Mesendoderm (in vitro differentiated cells): ENCODE data around the gene TOMT. TPM values are rescaled to one million over a fixed set of nuclear protein-coding genes. Genes with fewer than 3 reads are reported as not detected.

ENCODE experiments used
- DNase-seq: peaks from one replicate; pipeline ENCODE4 v3.0.0; 2013
- H2AK5ac ChIP-seq: 2 replicates; pipeline ENCODE4 v1.6.1; 2013; ENCODE audit warnings: low read length, inconsistent platforms
- H2BK120ac ChIP-seq: 2 replicates; pipeline ENCODE4 v1.6.1; 2013; ENCODE audit warnings: low read depth, mild to moderate bottlenecking, low read length, moderate library complexity, mixed read lengths
- H2BK15ac ChIP-seq: replicated peaks from 2 replicates; pipeline ENCODE4 v1.6.1; 2013; ENCODE audit warnings: low read depth, mild to moderate bottlenecking, moderate library complexity
- H2BK5ac ChIP-seq: 2 replicates; pipeline ENCODE4 v1.6.1; 2013; ENCODE audit warnings: low read length, inconsistent platforms
- H3K18ac ChIP-seq: 2 replicates; pipeline ENCODE4 v1.6.1; 2013; ENCODE audit warnings: mild to moderate bottlenecking, low read length, mixed read lengths
- H3K23ac ChIP-seq: one replicate; pipeline ENCODE4 v1.6.1; 2013; ENCODE audit warnings: low read length
- H3K27ac ChIP-seq: 2 replicates; pipeline ENCODE4 v1.5.1; 2013; ENCODE audit warnings: low read depth, mild to moderate bottlenecking, inconsistent platforms, low read length, moderate library complexity
- H3K27me3 ChIP-seq: 2 replicates; pipeline ENCODE4 v1.6.1; 2013; ENCODE audit warnings: low read length, control low read depth, mild to moderate bottlenecking, inconsistent platforms; ENCODE audit not compliant: insufficient read depth, poor library complexity
- H3K36me3 ChIP-seq: 2 replicates; pipeline ENCODE4 v1.6.1; 2013; ENCODE audit warnings: low read length, inconsistent platforms; ENCODE audit not compliant: control insufficient read depth, insufficient read depth
- H3K4ac ChIP-seq: one replicate; pipeline ENCODE4 v1.6.1; 2013; ENCODE audit warnings: low read depth, mild to moderate bottlenecking, low read length, moderate library complexity
- H3K4me1 ChIP-seq: 2 replicates; pipeline ENCODE4 v1.6.1; 2013; ENCODE audit warnings: low read depth, low read length, inconsistent platforms; ENCODE audit not compliant: control insufficient read depth
- H3K4me2 ChIP-seq: 2 replicates; pipeline ENCODE4 v1.6.1; 2013; ENCODE audit warnings: low read length
- H3K4me3 ChIP-seq: 2 replicates; pipeline ENCODE4 v1.5.1; 2013; ENCODE audit warnings: mild to moderate bottlenecking, low read length
- H3K56ac ChIP-seq: one replicate; pipeline ENCODE4 v1.6.1; 2013; ENCODE audit warnings: low read length
- H3K79me1 ChIP-seq: 2 replicates; pipeline ENCODE4 v1.6.1; 2013; ENCODE audit warnings: low read length, inconsistent platforms
- H3K79me2 ChIP-seq: 2 replicates; pipeline ENCODE4 v1.6.1; 2013; ENCODE audit warnings: mild to moderate bottlenecking, low read length; ENCODE audit not compliant: control insufficient read depth, insufficient read depth
- H3K9ac ChIP-seq: 2 replicates; pipeline ENCODE4 v1.6.1; 2013; ENCODE audit warnings: low read length, inconsistent platforms
- H4K5ac ChIP-seq: one replicate; pipeline ENCODE4 v1.6.1; 2013; ENCODE audit warnings: low read length
- H4K8ac ChIP-seq: one replicate; pipeline ENCODE4 v1.6.1; 2013; ENCODE audit warnings: low read depth, mild to moderate bottlenecking, control low read depth, low read length, moderate library complexity
- WGBS: extraction: QIAGEN DNeasy Blood & Tissue Kit; methylation state at CpG from one replicate; pipeline ENCODE4 v1.1.7; 2013; ENCODE audit warnings: low lambda C conversion rate, missing lambda C conversion rate; ENCODE audit not compliant: insufficient coverage; ENCODE audit errors: extremely low coverage; 5-methylcytosine and 5-hydroxymethylcytosine counted together
- polyA plus RNA-seq, 2 experiments: library from polyadenylated mRNA; stranded (reverse); fragments of 200-250 nt; gene quantifications; one replicate each; pipeline ENCODE4 v1.2.3, GENCODE V29; 2013

TOMT gene
- polyA plus RNA-seq (2013, experiment 1 of 2), result not detected
- not detected for polyA plus RNA-seq (2013, experiment 2 of 2)

GRCh38 chr11:72105888-72106287 is at the start of gene TOMT:
Gene TOMT (plus strand): TSS chr11:72105924. CDS start chr11:72105952, 28 bp downstream.
- no peaks in the 10 kb centered on the region for H3K36me3 ChIP-seq
- DNase-seq, result no peak
- peaks cover 21% of the 10 kb centered on the region for H3K79me2 ChIP-seq
- no peak within 1 kb of the TSS for H2AK5ac ChIP-seq
- no peaks in the 10 kb centered on the region for H3K27me3 ChIP-seq
- H4K8ac ChIP-seq, result no peak within 1 kb of the TSS
- H3K27ac ChIP-seq, result no peak within 1 kb of the TSS
- no peak within 1 kb of the TSS for H3K18ac ChIP-seq
- H3K56ac ChIP-seq, result no peak within 1 kb of the TSS
- WGBS, result no CpG with 5 or more reads among the region's 14 CpGs
- H2BK5ac ChIP-seq, result no peak within 1 kb of the TSS
- no peak within 1 kb of the TSS for H3K4me3 ChIP-seq
- peaks cover 14% of the 10 kb centered on the region for H3K79me1 ChIP-seq
- H2BK120ac ChIP-seq, result no peak within 1 kb of the TSS
- no peak within 1 kb of the TSS for H4K5ac ChIP-seq
- no peak within 1 kb of the TSS for H3K4ac ChIP-seq
- peaks cover 5% of the 10 kb centered on the region for H3K4me1 ChIP-seq
- H2BK15ac ChIP-seq, result no peak within 1 kb of the TSS
- H3K9ac ChIP-seq, result no peak within 1 kb of the TSS
- no peak within 1 kb of the TSS for H3K23ac ChIP-seq
- H3K4me2 ChIP-seq, result no peak within 1 kb of the TSS

GRCh38 chr11:72058416-72059034 is 47.2 kb upstream of the TOMT start:
- H4K5ac ChIP-seq, result no peak overlapping the region
- H2BK5ac ChIP-seq, result no peak overlapping the region
- no peak overlapping the region for H2AK5ac ChIP-seq
- H3K79me1 ChIP-seq, result peaks cover 3% of the 10 kb centered on the region
- H3K4me1 ChIP-seq, result no peaks in the 10 kb centered on the region
- H3K56ac ChIP-seq, result no peak overlapping the region
- no peak overlapping the region for H4K8ac ChIP-seq
- no peak overlapping the region for H3K4me3 ChIP-seq
- no peaks in the 10 kb centered on the region for H3K27me3 ChIP-seq
- no peak overlapping the region for H3K27ac ChIP-seq
- H3K36me3 ChIP-seq, result no peaks in the 10 kb centered on the region
- no peak overlapping the region for H2BK15ac ChIP-seq
- no peak overlapping the region for H3K4me2 ChIP-seq
- no peak for DNase-seq
- WGBS, result 100% methylated on average over 1 of the region's 3 CpGs
- H3K4ac ChIP-seq, result no peak overlapping the region
- no peak overlapping the region for H3K9ac ChIP-seq
- H3K18ac ChIP-seq, result no peak overlapping the region
- no peaks in the 10 kb centered on the region for H3K79me2 ChIP-seq
- H2BK120ac ChIP-seq, result no peak overlapping the region
- no peak overlapping the region for H3K23ac ChIP-seq

- H3K79me1 ChIP-seq, result peaks cover 11% of the 10 kb centered on the region
- WGBS, result no CpG with 5 or more reads among the region's 5 CpGs
Measured at GRCh38 chr11:72061739-72062396, 43.9 kb upstream of the TOMT start.

GRCh38 chr11:72066855-72067254 is 38.9 kb upstream of the TOMT start:
- Histone ChIP-seq H3K9ac (no peak overlapping the region), H3K4me2 (no peak overlapping the region), H2AK5ac (no peak overlapping the region), H3K56ac (no peak overlapping the region), H3K36me3 (no peaks in the 10 kb centered on the region), H3K79me2 (peaks cover 14% of the 10 kb centered on the region), H3K27me3 (no peaks in the 10 kb centered on the region), H4K8ac (no peak overlapping the region), H2BK15ac (no peak overlapping the region), H3K27ac (no peak overlapping the region), H3K4me3 (no peak overlapping the region), H3K79me1 (peaks cover 12% of the 10 kb centered on the region), H2BK120ac (no peak overlapping the region), H3K18ac (no peak overlapping the region), H3K4ac (no peak overlapping the region), H2BK5ac (no peak overlapping the region), H4K5ac (no peak overlapping the region), H3K23ac (no peak overlapping the region), H3K4me1 (peaks cover 14% of the 10 kb centered on the region)
- DNase-seq, result no peak

More at GRCh38 chr11:72061739-72062396, 43.9 kb upstream of the TOMT start:
- Histone ChIP-seq H3K4me3 (no peak overlapping the region), H2BK15ac (no peak overlapping the region), H3K56ac (no peak overlapping the region), H3K27me3 (no peaks in the 10 kb centered on the region), H3K4ac (no peak overlapping the region), H3K9ac (no peak overlapping the region), H2BK120ac (no peak overlapping the region), H3K18ac (no peak overlapping the region), H3K4me1 (peaks cover 6% of the 10 kb centered on the region), H4K5ac (no peak overlapping the region), H3K23ac (no peak overlapping the region), H3K79me2 (peaks cover 1% of the 10 kb centered on the region), H3K4me2 (no peak overlapping the region), H2AK5ac (no peak overlapping the region), H3K27ac (no peak overlapping the region), H2BK5ac (no peak overlapping the region), H4K8ac (no peak overlapping the region), H3K36me3 (no peaks in the 10 kb centered on the region)
- DNase-seq, result no peak

- no peak overlapping the region for H3K18ac ChIP-seq
- no peak overlapping the region for H2BK5ac ChIP-seq
- no peaks in the 10 kb centered on the region for H3K27me3 ChIP-seq
- H3K56ac ChIP-seq, result no peak overlapping the region
- no peaks in the 10 kb centered on the region for H3K36me3 ChIP-seq
- H3K4me3 ChIP-seq, result no peak overlapping the region
- H2BK120ac ChIP-seq, result no peak overlapping the region
- peaks cover 14% of the 10 kb centered on the region for H3K79me1 ChIP-seq
- H2BK15ac ChIP-seq, result no peak overlapping the region
- no peak overlapping the region for H4K8ac ChIP-seq
- H3K4ac ChIP-seq, result no peak overlapping the region
- no peak overlapping the region for H3K9ac ChIP-seq
- no peak overlapping the region for H2AK5ac ChIP-seq
- H3K4me1 ChIP-seq, result peaks cover 17% of the 10 kb centered on the region
- H4K5ac ChIP-seq, result no peak overlapping the region
- H3K23ac ChIP-seq, result no peak overlapping the region
- no peak for DNase-seq
- H3K27ac ChIP-seq, result no peak overlapping the region
- peaks cover 18% of the 10 kb centered on the region for H3K79me2 ChIP-seq
- no peak overlapping the region for H3K4me2 ChIP-seq
Measured at GRCh38 chr11:72067266-72067665, 38.5 kb upstream of the TOMT start.

GRCh38 chr11:72067676-72068075 is 38.0 kb upstream of the TOMT start:
- Histone ChIP-seq H3K36me3 (no peaks in the 10 kb centered on the region), H2BK120ac (no peak overlapping the region), H3K56ac (no peak overlapping the region), H2BK5ac (no peak overlapping the region), H3K27me3 (no peaks in the 10 kb centered on the region), H3K9ac (no peak overlapping the region), H3K4me3 (no peak overlapping the region), H3K4ac (no peak overlapping the region), H3K23ac (no peak overlapping the region), H3K79me1 (peaks cover 14% of the 10 kb centered on the region), H3K4me2 (no peak overlapping the region), H3K79me2 (peaks cover 22% of the 10 kb centered on the region), H4K5ac (no peak overlapping the region), H3K4me1 (peaks cover 19% of the 10 kb centered on the region), H2BK15ac (no peak overlapping the region), H4K8ac (no peak overlapping the region), H2AK5ac (no peak overlapping the region), H3K18ac (no peak overlapping the region), H3K27ac (no peak overlapping the region)
- DNase-seq, result no peak
